Measurements from ENCODE around the gene NCK1.
"Not testable (repeated sequence)": the region's sequence is repeated elsewhere in the genome, so short reads cannot be mapped to it uniquely, and the experiment has no call there.

NCK1 gene

DNA sequence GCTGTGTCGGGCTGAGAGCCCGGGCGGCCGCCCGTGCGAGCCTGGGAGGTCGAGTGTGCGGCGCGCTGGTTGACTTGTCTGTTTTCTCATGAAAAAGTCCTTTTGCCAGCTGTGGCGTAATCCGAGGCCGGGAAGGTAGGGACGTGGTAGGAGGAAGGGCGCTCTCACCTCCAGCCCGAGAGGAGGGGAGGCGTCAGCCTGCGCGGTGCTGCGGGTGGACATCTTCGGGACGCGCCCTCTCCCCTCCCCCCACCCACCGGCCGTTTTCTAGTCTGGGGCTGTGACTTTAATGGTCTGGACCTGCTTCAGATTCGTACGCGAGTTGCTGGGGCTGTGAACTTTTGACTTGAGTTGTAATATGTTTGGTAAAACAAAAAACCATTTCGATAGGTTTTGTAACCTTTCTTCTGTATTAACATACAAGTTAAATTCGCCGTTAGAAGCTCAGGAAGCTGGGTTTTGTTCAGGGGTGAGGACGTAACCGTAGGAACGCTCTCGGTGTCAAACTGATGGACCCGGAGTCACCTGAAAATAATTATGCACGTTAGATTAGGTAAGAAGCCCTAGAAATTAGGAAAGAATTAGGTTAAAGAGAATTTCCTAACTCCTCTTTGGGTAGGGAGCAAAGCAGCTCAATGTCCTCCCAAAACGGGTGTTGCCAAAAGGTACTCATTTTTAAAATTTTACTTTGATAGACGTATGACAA is 762 bp downstream of the NCK1 start:
- DNase-seq (ENCODE audit: low read depth): no peak

DNA sequence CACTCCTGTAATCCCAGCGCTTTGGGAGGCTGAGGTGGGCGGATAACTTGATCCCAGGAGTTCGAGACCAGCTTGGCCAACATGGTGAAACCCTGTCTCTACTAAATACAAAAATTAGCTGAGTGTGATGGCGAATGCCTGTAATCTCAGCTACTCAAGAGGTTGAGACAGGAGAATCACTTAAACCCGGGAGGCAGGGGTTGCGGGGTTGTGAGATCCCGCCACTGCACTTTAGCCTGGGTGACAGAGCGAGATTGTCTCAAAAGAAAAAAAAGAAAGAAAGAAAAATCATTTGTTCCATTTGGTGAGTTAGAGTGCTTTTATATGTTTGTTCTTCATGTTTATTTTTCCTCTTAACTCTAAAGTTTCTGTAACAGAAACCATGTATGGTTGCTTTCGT is 7.3 kb downstream of the NCK1 start:
- no peak for DNase-seq (ENCODE audit: low read depth)

DNA sequence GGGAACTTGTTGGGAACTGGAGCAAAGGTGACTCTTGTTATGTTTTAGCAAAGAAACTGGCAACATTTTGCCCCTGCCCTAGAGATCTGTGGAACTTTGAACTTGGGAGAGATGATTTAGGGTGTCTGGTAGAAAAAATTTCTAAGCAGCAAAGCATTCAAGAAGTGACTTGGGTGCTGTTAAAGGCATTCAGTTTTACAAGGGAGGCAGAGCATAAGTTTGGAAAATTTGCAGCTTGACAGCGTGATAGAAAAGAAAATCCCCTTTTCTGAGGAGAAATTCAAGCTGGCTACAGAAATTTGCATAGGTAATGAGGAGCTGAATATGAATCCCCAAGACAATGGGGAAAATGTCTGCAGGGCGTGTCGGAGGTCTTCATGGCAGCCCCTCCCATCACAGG is 10.2 kb downstream of the NCK1 start:
- not testable (repeated sequence) for DNase-seq (ENCODE audit: low read depth)

DNA sequence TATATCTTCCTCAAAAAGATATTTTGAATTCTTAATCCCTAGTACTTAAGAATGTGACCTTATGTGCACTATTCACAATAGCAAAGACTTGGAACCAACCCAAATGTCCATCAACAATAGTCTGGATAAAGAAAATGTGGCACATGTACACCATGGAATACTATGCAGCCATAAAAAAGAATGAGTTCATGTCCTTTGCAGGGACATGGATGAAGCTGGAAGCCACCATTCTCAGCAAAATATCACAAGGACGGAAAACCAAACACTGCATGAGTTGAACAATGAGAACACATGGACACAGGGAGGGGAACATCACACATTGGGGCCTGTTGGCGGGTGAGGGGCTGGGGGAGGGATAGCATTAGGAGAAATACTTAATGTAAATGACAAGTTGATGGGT is 17.5 kb downstream of the NCK1 start:
- DNase-seq (ENCODE audit: low read depth): not testable (repeated sequence)

DNA sequence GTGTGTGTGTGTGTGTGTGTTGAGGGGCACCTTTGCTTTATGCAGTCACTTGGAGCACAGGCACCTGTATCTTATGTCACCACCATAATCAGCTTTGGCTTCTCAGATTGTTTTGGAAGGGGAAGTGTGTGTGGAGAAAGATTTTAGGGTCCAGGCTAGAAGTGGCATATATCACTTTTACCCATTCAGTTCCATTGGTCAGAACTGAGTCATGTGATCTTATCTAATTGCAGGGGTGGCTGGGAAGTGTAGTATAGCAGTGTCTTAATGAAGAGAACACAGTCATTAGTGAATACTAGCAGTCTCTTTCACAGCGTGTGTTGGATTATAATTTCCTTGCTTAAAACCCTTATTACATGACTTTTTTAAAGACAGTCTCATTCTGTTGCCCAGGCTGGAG is 20.6 kb downstream of the NCK1 start:
- no peak for DNase-seq (ENCODE audit: low read depth)

DNA sequence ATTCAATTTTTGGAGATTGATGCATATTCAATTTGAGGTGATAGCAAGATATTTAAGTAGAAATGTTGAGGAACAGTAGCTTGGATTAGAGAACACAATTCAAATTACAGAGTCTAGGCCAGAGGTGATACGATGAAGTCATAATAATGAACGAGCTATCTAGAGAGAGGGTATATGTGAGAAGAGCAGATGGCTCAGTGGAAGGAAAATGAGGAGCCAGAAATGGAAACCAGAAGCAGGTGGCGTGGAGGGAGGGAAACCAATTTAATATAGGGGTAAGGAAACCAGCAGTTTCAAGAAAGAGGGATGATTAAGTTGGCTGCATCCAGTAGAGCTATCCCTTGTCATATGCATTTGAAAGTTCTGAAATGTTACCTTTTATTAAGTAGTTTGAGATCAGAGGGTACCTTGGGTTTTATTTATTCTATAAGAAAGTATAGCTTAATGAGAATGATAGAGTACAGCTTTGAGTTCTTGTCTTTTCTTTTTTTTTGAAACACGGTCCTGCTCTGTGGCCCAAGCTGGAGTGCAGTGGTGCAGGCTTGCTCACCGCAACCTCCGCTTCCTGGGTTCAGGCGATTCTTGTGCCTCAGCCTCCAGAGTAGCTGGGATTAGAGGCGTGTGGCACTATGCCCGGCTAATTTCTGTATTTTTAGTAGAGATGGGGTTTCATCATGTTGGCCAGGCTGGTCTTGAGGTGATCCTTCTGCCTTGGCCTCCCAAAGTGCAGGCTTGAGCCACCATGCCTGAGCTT is 22.1 kb downstream of the NCK1 start:
- DNase-seq (ENCODE audit: low read depth): no peak

DNA sequence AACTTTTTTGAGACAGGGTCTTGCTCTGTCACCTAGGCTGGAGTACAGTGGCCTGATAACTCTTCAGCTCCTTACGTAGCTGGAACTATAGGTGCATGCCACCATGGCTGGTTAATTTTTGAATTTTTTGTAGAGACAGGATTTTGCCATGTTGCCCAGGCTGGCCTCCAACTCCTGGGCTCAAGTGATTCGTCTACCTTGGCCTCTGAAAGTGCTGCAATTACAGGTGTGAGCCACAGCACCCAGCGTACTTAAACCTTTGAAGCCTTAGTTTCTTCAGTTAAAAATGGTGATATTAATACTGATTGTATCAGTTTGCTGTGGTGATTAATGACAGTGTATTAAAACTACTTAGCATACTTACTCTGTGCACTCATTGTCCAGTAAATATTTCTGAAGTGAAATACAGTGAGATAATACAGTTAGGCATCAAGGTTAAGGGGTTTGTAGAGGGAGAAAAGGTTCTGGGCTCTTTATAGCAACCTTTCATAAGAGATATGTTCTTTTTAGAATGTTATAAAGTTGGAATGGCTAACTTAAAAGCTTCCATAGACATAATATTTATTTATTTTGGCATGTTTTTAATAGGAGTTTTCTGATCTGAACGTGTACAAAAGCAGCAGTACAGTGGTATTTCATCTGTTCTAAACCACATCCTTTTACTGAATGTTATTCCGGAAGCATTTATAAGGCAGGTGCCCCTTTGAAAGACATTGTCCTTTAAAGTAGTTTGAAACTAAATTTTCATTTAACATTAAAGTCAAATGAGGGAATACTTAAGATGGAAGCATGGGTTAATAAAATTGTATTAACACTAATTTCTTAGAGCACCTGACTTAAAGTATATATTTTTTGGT is 23.6 kb downstream of the NCK1 start:
- DNase-seq (ENCODE audit: low read depth): no peak

DNA sequence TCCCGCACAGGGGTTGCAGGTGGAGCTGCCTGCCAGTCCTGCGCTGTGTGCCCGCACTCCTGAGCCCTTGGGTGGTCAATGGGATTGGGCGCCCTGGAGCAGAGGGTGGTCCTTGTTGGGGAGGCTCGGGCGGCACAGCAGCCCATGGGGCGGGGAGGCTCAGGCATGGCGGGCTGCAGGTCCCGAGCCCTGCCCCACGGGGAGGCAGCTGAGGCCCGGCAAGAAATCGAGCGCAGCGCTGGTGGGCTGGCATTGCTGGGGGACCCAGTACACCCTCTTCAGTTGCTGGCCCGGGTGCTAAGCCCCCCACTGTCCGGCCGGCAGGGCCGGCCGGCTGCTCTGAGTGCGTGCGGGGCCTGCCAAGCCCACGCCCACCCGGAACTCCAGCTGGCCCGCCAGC is 27.9 kb downstream of the NCK1 start:
- no peak for DNase-seq (ENCODE audit: low read depth)

DNA sequence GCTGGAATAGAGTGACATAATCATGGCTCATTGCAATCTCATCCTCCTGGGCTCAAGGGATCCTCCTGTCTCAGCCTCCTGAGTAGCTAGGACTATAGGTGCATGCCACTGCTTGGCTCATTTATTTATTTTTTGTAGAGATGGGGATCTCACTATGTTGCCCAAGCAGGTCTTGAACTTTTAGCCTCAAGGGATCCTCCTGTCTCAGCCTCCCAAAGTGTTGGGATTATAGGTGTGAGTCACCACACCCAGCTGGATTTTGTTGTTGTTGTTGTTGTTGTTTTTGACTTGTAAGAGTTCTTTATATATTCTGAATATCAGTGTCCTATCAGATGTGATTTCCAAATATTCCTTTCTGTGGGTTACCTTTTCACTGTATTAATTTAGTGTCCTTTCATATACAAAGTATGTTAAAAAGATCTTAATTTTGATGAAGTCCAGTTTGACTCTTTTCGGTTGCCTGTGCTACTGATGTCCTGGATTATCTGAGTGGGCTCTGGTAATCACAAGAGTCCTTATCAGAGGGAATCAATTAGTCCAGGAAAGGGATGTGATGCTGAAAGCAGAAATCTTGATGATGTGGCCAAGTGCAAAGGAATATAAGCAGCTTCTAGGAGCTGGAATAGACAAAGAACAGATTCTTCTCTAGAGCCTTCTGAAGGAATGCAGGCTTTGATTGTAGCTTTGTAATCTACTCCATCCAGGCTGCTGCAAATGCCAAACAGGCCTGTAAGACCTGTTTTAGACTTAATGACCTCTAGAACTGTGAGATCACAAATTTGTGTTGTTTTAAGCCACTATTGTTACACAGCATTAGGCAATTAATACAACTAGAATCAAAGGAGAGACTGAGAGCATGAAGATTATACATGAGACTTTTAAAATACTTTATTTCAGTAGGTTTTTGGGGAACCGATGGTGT is 30.2 kb downstream of the NCK1 start:
- DNase-seq (ENCODE audit: low read depth): no peak

DNA sequence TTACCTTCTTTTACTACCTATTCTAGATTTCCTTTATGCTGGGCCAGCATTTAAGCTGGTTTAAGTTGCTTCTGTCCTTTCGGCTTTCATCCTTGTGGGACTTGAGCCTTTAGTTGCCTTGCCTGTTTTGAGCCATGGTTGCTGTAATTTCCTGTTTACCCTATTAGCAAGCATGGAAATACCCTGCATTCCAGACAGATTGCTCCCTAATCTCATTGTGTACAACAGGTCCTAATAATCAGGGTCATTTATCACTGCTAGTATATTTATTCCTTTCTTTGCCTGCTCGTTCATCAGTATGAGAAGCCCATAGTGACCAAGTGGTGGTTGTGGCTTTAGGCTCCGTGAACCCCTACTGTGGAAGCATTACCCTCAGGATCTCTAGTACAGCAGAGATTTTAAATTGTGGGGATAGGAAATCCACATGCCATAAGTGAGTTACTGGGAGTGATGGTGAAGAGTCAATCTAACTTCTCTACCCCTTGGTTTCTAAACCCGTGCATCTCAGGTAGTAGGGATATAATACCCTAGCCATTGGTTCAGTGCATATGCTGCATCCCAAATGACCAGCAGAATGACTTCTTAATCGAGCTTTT is 31.9 kb downstream of the NCK1 start:
- no peak for DNase-seq (ENCODE audit: low read depth)

DNA sequence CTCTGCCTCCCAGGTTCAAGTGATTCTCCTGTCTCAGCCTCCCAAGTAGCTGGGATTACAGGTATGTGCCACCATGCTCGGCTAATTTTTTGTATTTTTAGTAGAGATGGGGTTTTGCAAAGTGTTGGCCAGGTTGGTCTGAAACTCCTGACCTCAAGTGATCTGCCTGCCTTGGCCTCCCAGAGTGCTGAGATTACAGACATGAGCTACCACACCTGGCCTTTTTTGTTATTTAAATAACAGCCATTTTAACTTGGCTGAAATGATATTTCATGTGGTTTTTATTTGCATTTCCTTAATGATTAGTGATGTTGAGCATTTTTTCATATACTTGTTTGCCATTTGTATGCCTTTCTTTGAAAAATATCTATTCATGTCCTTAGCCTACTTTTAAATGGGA is 35.2 kb downstream of the NCK1 start:
- not testable (repeated sequence) for DNase-seq (ENCODE audit: low read depth)

DNA sequence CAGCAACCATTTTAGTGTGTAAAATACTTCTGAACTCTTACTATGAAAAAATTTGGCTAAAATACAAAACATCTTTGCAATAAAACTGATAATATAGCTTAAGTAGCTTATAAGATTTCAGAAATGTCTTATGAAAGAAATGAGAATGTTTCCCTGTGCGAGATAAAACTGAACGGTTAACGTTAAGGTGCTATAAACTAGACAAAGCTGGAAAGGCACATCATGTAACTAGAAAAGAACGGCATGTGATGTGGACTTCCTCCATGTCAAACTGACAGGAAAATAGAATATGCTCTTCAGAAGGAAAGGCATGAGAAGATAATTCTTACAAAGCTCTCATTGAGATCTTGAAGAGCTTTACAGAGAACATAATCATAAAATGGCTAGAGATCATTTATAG is 36.5 kb downstream of the NCK1 start:
- DNase-seq (ENCODE audit: low read depth): no peak

DNA sequence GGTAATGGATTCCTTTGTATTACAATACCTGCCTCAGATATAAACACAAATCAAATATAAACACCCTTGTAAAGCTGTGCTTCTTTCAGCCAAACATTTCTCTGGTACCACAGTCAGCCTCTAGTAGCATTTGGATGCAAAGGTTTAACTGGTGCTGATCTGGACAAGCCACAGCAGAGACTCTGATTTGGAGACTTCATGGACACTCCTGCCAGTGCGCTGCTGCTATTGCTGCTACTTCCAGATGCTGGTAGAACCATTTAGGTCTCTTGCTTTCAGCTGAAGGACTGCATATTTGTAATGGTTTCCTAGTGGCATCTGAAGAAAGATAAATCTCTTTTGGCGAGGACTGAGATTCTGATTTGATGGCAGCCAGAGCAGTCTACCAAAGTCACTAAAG is 36.9 kb downstream of the NCK1 start:
- no peak for DNase-seq (ENCODE audit: low read depth)

DNA sequence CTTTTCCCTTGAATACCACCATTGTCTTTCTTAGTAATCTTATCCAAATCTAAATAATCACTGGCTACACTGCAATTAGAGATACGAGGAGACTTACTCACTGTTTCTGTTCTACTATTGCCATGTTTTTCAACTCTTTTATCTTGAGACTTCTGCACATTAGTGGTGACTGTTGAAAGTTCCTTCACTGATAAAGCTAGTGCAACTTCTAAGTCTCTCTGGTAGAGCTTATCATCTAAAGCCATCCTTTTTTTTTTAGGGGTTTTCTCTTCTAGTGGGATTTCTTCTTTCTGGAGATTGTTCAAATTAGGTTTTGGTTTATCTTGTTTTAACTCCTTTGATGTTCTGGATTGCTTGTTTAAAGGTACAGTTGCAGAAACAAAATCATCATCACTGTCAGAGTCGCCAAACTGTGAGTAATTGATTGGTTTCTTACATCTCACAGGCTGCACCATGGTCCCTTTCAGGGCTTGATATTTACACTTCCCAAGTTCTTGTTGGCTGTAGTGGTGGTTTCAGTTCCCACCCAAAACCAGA is 37.7 kb downstream of the NCK1 start:
- DNase-seq (ENCODE audit: low read depth): no peak

DNA sequence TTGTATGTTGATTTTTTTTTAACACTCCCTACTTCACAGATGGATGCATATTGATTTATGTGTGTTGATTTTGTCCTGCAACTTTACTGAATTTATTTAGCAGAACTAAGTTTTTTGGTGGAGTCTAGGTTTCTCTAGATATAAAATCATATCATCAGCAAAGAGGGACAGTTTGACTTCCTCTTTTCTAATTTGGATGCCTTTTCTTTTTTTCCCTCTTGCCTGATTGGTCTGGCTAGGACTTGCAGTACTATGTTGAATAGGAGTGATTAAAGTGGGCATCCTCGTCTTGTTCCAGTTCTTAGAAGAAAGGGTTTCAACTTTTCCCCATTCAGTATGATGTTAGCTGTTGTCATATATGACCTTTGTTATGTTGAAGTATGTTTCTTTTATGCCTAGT is 38.7 kb downstream of the NCK1 start:
- DNase-seq (ENCODE audit: low read depth): not testable (repeated sequence)

DNA sequence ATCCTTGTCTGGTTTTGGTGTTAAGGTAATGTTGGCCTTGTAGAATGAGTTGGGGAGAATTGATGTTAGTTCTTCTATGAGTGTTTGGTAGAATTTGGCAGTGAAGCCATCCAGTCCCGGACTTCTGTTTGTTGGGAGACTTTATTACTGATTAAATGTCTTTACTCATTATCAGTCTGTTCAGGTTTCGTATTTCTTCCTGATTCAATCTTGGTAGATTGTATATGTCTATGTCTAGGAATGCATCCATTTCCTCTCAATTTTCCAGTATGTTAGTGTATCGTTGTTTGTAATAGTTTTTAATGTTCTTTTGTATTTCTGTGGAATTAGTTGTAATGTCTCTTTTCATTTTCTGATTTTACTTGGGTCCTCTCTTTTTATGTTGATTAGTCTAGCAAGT is 39.4 kb downstream of the NCK1 start:
- DNase-seq (ENCODE audit: low read depth): no peak

DNA sequence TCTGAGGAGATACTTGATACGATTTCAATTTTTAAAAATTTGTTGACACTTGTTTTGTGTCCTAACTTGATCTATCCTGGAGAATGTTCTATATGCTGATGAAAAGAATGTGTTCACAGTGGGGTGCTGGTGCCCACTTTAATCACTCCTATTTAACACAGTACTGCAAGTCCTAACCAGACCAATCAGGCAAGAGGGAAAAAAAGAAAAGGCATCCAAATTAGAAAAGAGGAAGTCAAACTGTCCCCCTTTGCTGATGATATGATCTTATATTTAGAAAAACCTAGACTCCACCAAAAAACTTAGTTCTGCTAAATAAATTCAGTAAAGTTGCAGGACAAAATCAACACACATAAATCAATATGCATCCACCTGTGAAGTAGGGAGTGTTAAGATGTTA is 40.5 kb downstream of the NCK1 start:
- not testable (repeated sequence) for DNase-seq (ENCODE audit: low read depth)

DNA sequence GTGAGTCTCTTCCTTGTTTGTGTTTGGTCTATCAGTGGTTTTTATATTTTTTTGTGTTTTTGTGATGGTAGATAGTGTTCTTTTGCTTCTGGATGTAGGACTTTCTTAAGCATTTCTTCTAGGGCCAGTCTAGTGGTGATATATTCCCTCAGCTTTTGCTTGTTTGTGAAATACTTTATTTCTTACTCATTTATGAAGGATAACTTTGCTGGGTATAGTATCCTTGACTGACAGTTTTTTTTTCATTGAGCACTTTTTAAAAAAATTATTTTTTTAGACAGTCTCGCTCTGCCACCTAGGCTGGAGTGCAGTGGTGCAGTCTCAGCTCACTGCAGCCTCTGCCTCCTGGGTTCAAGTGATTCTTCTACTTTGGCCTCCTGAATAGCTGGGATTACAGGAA is 41.9 kb downstream of the NCK1 start:
- DNase-seq (ENCODE audit: low read depth): no peak

DNA sequence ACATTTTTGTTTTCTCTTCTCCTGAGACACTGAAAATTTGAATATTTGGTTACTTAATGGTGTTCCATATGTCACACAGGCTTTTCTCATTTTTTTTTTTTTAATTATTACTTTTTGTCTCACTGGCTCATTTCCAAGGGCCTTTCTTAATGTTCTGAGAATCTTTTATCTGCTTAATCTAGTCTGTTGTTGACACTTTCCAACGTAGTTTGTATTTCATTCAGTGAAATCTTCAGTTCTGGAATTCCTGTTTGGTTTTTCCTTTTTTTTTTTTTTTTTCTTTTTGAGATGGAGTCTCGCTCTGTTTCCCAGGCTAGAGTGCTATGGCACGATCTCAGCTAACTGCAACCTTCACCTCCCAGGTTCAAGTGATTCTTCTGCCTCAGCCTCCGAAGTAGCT is 42.7 kb downstream of the NCK1 start:
- DNase-seq (ENCODE audit: low read depth): no peak

DNA sequence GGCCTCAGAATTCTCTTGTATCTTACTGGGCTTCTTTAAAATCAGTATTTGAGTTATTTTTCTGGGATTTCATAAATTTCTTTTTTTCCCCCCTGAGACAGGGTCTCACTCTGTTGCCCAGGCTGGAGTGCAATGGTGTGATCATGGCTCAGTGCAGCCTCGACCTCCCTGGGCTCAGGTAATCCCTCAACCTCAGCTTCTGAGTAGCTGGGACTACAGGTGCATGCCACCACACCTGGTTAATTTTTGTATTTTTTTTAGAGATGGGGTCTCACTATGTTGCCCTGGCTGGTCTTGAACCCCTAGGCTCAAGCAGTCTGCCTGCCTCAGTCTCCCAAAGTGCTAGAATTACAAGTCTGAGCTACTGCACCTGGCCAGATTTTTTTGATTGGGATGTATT is 43.5 kb downstream of the NCK1 start:
- DNase-seq (ENCODE audit: low read depth): no peak

DNA sequence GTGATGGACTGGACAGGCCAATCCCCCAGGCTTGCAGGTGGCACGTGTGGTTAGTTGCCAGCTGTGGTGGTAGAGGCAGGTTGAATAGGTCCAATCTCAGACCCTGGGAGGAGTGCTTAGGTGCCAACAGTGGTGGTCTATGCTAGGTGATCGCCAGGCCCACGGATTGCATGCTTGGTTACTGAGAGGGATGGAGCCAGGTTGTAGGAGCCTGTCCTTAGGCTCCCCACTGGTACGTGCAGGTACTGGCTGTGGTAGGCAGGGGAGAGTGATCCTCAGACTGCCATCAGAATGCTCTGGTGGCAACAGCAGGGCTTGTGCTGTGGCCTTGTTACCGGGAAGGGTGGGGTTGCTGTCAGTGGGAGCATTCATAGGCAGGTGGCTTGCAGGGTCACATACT is 44.7 kb downstream of the NCK1 start:
- no peak for DNase-seq (ENCODE audit: low read depth)
